HEK293T (cell line): ENCODE results near the gene MPL.

Experiments used
- CTBP1 ChIP-seq: fragments of 450-650 bp; IDR thresholded peaks from 2 replicates; pipeline ENCODE4 v1.6.1; 2016; ENCODE audit warnings: borderline replicate concordance
- SP1 ChIP-seq: fragments of 450-650 bp; IDR thresholded peaks from 2 replicates; pipeline ENCODE4 v1.6.1; 2017

DNA sequence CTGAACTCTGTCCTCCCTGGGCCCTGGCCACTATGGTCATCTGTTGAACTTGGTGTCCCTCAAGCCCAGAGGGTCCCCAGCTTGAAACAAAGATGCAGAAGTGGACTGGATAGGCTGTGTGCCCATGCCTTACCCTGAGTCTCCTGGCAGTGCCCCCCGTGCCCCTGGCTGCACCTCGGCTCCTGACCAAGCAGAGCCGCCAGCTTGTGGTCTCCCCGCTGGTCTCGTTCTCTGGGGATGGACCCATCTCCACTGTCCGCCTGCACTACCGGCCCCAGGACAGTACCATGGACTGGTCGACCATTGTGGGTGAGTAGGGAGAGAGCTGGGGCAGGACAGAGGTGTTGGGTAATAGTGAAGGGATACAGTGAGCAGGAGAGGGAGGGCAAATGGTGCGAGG, 26.1 kb upstream of the MPL start:
- TF ChIP-seq CTBP1 (no peak), SP1 (no peak)
